GM19351 (cell line): ENCODE data around the gene CTNNBIP1.

Experiments
- ATAC-seq: cut with Tn5 transposase; IDR thresholded peaks from one replicate; pipeline ENCODE4 v1.9.1; 2021; ENCODE audit warnings: mild to moderate bottlenecking, moderate library complexity; ENCODE audit not compliant: unreplicated experiment

Gene CTNNBIP1

DNA sequence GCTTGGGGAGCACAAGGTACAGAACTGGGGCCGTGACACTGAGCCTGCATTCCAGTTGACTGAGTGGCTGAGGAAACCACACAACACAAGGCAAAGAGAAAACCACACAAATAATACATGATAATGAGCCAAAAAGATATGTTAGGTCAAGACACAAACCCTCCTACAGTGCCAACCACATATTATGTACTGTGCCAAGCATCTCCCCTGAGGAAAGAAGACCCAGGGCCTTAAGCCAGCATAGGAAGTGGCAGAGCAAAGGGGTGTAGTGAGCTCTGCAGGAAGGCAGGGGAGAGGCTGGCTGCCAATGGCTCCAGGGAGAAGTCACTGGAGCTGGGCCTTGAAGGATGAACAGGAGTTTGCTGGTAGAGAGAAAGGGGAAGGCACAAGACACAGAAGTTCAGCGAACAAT is 28.2 kb downstream of the CTNNBIP1 start:
- no peak for ATAC-seq

- no peak for ATAC-seq
Observed at GRCh38 chr1:9878404-9878803, 31.7 kb downstream of the CTNNBIP1 start.

DNA sequence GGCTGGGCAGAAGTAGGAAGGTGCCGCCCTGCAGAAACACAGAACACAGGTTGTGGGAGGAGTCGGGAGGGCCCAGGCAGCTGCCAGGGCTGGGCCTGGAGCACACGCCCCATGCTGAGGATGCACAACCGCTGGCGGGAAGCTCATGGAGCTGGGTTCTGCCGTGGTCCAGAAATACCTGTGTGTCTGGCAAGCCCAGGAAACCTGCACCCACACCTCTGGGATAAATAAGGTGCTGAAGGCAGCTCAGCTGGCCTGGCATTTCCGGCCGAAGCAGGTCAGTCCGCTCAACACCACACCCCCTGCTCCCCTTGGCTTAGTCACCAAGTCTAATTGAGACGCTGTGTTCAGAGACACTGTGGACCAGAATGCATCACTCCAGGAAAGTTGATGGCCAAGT is 32.1 kb downstream of the CTNNBIP1 start:
- ATAC-seq: no peak

- ATAC-seq: no peak
Observed at GRCh38 chr1:9875636-9876000, 34.5 kb downstream of the CTNNBIP1 start.

GRCh38 chr1:9874959-9875635 is 35.0 kb downstream of the CTNNBIP1 start:
- ATAC-seq: peak; percentile 43

DNA sequence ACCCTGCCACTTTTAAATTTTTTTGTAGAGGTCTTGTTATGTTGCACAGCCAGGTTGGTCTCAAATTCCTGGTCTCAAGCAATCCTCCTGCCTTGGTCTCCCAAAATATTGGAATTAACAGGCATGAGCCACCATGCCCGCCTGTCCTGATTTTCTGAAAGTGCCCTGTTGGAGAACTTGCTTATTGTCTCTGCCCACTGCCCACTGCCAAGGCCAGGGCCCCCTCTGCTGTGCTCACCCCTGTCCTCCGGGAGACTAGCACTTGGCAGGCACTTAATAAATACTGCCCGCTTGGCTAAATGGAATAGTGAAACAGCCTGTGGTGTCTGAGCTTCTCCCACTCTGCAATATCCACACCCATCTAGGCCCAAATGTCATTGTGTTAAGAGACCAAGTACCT is 35.7 kb downstream of the CTNNBIP1 start:
- ATAC-seq: no peak

- no peak for ATAC-seq
Observed at GRCh38 chr1:9873992-9874391, 36.1 kb downstream of the CTNNBIP1 start.

DNA sequence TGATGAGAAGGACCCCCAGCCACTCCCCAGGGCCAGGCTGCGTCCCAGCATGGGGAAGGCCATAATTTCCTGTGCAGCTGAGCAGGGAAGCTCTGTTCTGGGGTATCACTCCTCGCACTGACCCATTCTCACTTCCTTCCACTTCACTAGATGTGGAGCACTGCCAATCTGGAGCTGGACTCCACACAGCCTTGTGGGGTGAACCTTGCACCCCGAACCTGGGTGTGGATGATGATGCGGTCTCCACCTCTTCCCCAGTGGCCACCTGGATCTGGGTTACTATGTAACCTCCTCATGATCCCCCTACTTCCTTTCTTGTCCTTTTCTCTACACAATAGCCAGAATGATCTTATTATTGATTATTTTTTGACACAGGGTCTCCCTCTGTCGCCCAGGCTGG is 36.7 kb downstream of the CTNNBIP1 start:
- ATAC-seq: no peak

GRCh38 chr1:9872430-9873165 is 37.5 kb downstream of the CTNNBIP1 start:
- ATAC-seq: no peak

GRCh38 chr1:9871707-9872425 is 38.2 kb downstream of the CTNNBIP1 start:
- no peak for ATAC-seq

DNA sequence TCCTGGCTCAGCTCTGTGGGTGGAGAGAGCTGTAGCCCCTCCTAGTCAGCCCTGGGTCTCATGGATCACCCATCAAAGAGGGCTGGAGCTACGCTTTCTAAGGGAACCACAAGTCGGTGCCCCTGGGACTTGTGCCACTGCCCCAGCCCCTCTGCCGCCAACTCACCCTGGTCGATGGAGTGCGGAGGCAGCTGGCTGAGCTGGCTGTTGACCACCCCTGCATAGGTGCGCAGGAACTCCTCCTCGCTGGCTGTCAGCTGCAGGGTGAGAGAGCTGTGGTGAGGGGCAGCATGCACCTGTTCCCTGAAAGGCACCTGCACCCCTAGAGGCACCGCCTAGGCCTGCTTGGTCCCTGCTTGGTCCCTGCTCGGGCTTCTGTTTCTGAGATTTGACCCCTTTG is 39.0 kb downstream of the CTNNBIP1 start:
- no peak for ATAC-seq

DNA sequence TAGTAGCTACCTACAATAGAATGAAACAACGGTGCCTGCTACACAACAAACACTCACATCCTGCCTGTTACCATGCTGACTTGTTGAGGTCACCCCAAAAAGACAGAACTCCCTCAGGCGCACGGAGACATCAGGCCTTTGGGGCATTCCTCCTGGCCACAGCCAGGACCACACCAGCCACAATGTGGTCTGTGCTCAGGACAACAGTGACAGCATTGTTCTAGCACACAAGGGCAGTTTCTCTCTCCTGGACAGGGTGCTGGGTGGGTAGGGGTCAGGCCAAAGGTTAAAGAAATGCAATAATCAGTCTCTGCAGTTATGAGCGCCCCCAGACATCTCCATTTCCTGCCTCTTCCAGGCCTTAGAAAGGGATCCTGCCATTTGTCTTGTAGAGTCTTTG is 39.5 kb downstream of the CTNNBIP1 start:
- ATAC-seq: no peak

- no peak for ATAC-seq
Observed at GRCh38 chr1:9869831-9870251, 40.2 kb downstream of the CTNNBIP1 start.

DNA sequence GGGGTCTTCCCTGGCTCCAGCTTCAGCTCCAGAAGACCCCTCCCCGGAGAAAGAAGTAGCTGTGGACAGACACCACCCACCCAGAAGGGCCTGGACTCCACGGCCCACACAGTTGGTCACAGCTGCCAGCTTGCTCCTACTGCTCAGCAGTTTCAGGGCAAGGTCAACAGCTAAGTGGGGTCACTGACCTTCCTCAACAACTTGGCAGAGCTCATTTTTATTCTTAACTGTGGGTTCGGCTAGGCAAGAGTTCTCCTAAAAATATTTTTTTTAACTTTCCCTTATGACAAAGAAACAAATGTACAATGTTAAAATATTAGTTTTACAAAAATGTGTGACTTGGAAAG is 41.9 kb downstream of the CTNNBIP1 start:
- ATAC-seq: no peak

DNA sequence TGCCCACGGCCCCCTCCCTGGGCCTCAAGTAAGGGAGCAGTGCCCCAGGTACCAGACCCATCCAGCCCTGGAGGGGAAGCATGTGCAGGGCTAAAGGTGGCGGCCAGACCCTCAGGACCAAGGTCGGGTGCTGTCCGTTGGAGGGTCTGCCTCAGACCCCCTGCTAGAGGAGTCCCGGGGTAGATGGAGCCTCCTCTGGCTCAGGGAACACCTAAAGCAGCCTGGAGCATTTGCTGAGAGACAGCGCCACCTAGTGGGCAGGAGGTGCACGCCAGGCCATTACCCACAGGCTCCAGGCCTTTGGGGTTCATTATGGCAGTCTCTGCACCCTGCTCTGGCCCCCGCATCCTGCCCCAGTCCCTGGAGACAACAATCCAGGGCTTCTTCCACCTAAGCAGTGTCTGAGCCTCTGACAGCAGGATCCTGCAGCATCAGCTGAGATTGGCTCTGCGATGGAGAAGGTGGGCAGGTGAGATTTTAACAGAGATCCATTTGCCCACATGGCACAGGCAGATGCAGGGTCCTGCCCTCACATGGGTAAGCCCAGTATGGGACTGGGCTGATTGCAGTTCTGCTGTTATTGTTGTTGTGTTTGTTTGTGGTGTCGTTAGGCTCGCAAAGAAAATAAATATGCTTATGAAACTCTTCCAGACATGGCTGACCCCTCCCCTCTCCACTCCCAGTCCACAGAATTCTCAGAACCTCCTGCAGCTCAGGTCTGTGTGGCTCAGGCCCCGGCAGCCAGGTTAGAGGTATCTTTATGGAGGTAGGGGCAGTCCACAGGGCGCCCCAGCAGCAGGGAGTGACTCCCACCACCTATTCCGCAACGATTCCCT is 42.4 kb downstream of the CTNNBIP1 start:
- peak; percentile 55 for ATAC-seq

- no peak for ATAC-seq
Observed at GRCh38 chr1:9866836-9867235, 43.2 kb downstream of the CTNNBIP1 start.

DNA sequence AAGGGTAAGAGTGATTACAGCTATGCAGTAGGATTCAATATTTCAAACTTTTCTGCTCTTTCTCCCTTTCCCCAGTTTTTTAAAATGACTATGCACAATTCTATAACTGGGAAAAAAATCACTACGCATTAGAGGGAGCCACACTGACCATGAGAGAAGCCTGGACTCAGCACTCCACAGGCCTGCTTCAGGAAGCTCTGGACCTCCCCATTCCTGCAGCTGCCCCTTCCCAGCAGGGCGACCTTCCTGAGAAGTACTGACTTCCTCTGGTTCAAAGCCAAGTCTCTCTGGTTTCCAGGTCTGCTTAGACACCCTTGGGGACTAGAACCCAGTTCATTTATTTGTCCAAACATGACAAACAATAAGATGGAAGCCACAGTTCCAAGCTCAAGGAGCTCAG is 44.3 kb downstream of the CTNNBIP1 start:
- no peak for ATAC-seq

- ATAC-seq: no peak
Observed at GRCh38 chr1:9863371-9863770, 46.7 kb downstream of the CTNNBIP1 start.

DNA sequence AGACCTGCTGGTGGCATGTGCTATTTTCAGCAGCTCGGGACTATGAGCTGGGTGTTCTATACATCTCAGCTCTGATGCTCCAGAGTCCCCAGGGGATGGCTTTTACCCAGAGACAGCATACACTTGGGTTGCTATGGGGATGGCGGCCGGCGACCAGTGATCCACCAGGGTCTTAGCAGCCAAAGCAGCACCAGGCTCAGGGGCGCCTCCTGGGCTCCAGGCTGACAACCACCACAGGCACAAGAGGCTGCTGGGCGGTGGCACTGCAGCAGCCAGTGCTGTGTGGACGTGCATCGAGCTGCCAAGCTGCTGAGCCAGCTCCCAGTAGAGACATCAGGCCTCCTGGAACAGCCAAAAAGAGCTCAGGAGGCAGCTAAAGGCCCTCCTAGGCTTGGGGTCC is 48.7 kb downstream of the CTNNBIP1 start:
- ATAC-seq: no peak

DNA sequence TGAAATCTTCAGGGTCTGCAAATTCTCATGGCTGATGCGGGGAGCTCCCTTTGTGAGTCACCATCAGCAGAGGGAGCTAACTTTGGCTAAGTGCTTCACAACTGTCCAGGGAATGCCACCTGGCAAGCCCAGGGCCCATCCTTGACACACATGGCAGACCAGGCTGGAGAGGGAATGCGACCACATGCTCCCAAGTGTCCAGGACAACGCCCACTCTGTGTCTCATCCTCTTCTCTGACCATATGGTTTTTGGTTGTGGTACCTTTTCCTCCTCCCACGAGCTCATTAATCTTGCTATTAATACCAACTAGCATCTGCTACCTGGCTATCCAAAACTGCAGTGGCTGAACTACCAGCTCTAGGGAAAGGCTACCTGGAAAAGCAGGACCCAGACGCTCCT is 49.2 kb downstream of the CTNNBIP1 start:
- no peak for ATAC-seq

GRCh38 chr1:9859281-9860014 is 50.6 kb downstream of the CTNNBIP1 start:
- ATAC-seq: no peak
